HEK293 (cell line): ENCODE measurements around the gene PATE4.

Experiments
- CTCF ChIP-seq: fragments of 450-650 bp; formaldehyde crosslinking; IDR thresholded peaks from 2 replicates; pipeline ENCODE4 v1.5.1; 2016; ENCODE audit warnings: missing biosample characterization, missing genetic modification characterization
- MYNN ChIP-seq: fragments of 450-650 bp; formaldehyde crosslinking; IDR thresholded peaks from 2 replicates; pipeline ENCODE4 v1.5.1; 2016; ENCODE audit warnings: missing biosample characterization, missing genetic modification characterization, borderline replicate concordance
- REST ChIP-seq: fragments of 450-650 bp; formaldehyde crosslinking; IDR thresholded peaks from 2 replicates; pipeline ENCODE4 v1.5.1; 2016; ENCODE audit warnings: missing biosample characterization, missing genetic modification characterization
- ZNF449 ChIP-seq: fragments of 450-650 bp; formaldehyde crosslinking; IDR thresholded peaks from 2 replicates; pipeline ENCODE4 v1.5.1; 2017; ENCODE audit warnings: missing biosample characterization, mild to moderate bottlenecking, missing genetic modification characterization, moderate library complexity
- ZNF544 ChIP-seq: fragments of 450-650 bp; formaldehyde crosslinking; IDR thresholded peaks from 2 replicates; pipeline ENCODE4 v1.5.0; 2017; ENCODE audit warnings: missing biosample characterization, missing genetic modification characterization
- TF ChIP-seq, protein P1 (sequence below): fragments of 450-650 bp; formaldehyde crosslinking; IDR thresholded peaks from 2 replicates; pipeline ENCODE4 v1.5.1; 2016; ENCODE audit warnings: missing biosample characterization, missing genetic modification characterization, low read depth
- TF ChIP-seq, protein P2 (sequence below): fragments of 450-650 bp; formaldehyde crosslinking; conservative IDR thresholded peaks from 2 replicates; pipeline ENCODE4 v1.5.1; 2016; ENCODE audit warnings: low read depth, missing biosample characterization, missing genetic modification characterization

DNA sequence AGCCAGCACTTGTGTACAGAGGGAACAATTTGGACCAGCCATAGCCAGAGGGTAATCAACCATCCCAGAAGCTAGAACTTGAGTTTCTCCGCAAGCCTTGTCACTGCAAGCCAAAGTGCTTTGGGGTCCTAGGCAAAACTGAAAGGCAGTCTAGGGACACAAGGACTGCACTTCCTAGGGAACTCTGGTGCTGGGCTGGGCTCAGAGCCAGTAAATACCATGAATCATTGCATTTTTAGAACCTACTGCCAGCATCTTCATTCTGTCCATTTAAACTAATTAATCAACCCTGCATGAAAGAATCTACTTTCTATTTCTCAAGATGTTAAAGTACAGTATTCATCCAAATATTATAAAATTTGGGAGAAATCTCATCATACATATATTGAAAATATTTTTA is 25.2 kb upstream of the PATE4 start:
- TF ChIP-seq CTCF: no peak
- TF ChIP-seq, protein P1, sequence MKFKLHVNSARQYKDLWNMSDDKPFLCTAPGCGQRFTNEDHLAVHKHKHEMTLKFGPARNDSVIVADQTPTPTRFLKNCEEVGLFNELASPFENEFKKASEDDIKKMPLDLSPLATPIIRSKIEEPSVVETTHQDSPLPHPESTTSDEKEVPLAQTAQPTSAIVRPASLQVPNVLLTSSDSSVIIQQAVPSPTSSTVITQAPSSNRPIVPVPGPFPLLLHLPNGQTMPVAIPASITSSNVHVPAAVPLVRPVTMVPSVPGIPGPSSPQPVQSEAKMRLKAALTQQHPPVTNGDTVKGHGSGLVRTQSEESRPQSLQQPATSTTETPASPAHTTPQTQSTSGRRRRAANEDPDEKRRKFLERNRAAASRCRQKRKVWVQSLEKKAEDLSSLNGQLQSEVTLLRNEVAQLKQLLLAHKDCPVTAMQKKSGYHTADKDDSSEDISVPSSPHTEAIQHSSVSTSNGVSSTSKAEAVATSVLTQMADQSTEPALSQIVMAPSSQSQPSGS (tag by site-specific recombination): no peak
- TF ChIP-seq, protein P2, sequence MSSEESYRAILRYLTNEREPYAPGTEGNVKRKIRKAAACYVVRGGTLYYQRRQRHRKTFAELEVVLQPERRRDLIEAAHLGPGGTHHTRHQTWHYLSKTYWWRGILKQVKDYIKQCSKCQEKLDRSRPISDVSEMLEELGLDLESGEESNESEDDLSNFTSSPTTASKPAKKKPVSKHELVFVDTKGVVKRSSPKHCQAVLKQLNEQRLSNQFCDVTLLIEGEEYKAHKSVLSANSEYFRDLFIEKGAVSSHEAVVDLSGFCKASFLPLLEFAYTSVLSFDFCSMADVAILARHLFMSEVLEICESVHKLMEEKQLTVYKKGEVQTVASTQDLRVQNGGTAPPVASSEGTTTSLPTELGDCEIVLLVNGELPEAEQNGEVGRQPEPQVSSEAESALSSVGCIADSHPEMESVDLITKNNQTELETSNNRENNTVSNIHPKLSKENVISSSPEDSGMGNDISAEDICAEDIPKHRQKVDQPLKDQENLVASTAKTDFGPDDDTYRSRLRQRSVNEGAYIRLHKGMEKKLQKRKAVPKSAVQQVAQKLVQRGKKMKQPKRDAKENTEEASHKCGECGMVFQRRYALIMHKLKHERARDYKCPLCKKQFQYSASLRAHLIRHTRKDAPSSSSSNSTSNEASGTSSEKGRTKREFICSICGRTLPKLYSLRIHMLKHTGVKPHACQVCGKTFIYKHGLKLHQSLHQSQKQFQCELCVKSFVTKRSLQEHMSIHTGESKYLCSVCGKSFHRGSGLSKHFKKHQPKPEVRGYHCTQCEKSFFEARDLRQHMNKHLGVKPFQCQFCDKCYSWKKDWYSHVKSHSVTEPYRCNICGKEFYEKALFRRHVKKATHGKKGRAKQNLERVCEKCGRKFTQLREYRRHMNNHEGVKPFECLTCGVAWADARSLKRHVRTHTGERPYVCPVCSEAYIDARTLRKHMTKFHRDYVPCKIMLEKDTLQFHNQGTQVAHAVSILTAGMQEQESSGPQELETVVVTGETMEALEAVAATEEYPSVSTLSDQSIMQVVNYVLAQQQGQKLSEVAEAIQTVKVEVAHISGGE: no peak
- TF ChIP-seq MYNN: no peak
- no peak for TF ChIP-seq ZNF449 (tag by site-specific recombination)
- no peak for TF ChIP-seq ZNF544 (tag by site-specific recombination)
- TF ChIP-seq REST: no peak
